DND-41 (cell line): ENCODE measurements around the gene KRTAP19-2.

Source experiments
- ATAC-seq: fragments of 200-7000 bp; cut with Tn5 transposase; 3 replicates; pipeline ENCODE4 v1.9.1; 2021; ENCODE audit warnings: low read depth; ENCODE audit not compliant: insufficient read depth
- DNase-seq: peaks from one replicate; pipeline ENCODE4 v3.0.0-alpha.2; 2020
- H2AFZ ChIP-seq: 2 replicates; pipeline ENCODE4 v1.6.0; 2012; ENCODE audit warnings: low read depth, low read length
- H3K27ac ChIP-seq: 2 replicates; pipeline ENCODE4 v1.5.1; 2012; ENCODE audit warnings: low read length, inconsistent platforms
- H3K27me3 ChIP-seq: fragments of 200-600 bp; sonication (generic); 2 replicates; pipeline ENCODE4 v1.6.0; 2012; ENCODE audit warnings: low read length, mild to moderate bottlenecking, inconsistent platforms; ENCODE audit not compliant: insufficient read depth, poor library complexity
- H3K36me3 ChIP-seq: 2 replicates; pipeline ENCODE4 v1.5.1; 2012; ENCODE audit warnings: low read length, inconsistent platforms; ENCODE audit not compliant: insufficient read depth
- H3K4me1 ChIP-seq: 2 replicates; pipeline ENCODE4 v1.5.1; 2012; ENCODE audit warnings: mild to moderate bottlenecking, low read length; ENCODE audit not compliant: insufficient read depth
- H3K4me2 ChIP-seq: 2 replicates; pipeline ENCODE4 v1.6.0; 2012; ENCODE audit warnings: mild to moderate bottlenecking, moderate library complexity, low read length, inconsistent platforms; ENCODE audit not compliant: insufficient read depth
- H3K4me3 ChIP-seq, 2 experiments: fragments of 200-600 bp in 1 of 2; shearing (Covaris generic) in 1 of 2; 2 replicates each; pipeline ENCODE4 v1.5.1; 2012 to 2016; ENCODE audit warnings: inconsistent platforms in 2 of 2, low read length in 2 of 2, mild to moderate bottlenecking in 2 of 2, low read depth in 1 of 2, moderate library complexity in 1 of 2
- H3K79me2 ChIP-seq: 2 replicates; pipeline ENCODE4 v1.6.0; 2012; ENCODE audit warnings: low read length, inconsistent platforms; ENCODE audit not compliant: insufficient read depth
- H3K9ac ChIP-seq: 2 replicates; pipeline ENCODE4 v1.6.0; 2012; ENCODE audit warnings: low read depth, mild to moderate bottlenecking, inconsistent platforms, low read length, moderate library complexity
- H3K9me3 ChIP-seq: 2 replicates; pipeline ENCODE4 v1.5.1; 2012; ENCODE audit warnings: low read length, moderate library complexity, mild to moderate bottlenecking, inconsistent platforms; ENCODE audit not compliant: insufficient read depth, severe bottlenecking
- H4K20me1 ChIP-seq: 2 replicates; pipeline ENCODE4 v1.6.0; 2012; ENCODE audit warnings: low read length; ENCODE audit not compliant: insufficient read depth
- EZH2 ChIP-seq: IDR thresholded peaks from 3 replicates; pipeline ENCODE4 v1.6.1; 2012; ENCODE audit warnings: borderline replicate concordance, low read depth, mild to moderate bottlenecking, moderate library complexity, low read length, inconsistent platforms; ENCODE audit not compliant: severe bottlenecking
- TF ChIP-seq, protein P1 (sequence below): IDR thresholded peaks from 2 replicates; pipeline ENCODE4 v1.5.1; 2012; ENCODE audit warnings: borderline replicate concordance, low read length, moderate library complexity, mild to moderate bottlenecking; ENCODE audit not compliant: poor library complexity, severe bottlenecking; ENCODE audit errors: extremely low read depth

Gene KRTAP19-2

DNA sequence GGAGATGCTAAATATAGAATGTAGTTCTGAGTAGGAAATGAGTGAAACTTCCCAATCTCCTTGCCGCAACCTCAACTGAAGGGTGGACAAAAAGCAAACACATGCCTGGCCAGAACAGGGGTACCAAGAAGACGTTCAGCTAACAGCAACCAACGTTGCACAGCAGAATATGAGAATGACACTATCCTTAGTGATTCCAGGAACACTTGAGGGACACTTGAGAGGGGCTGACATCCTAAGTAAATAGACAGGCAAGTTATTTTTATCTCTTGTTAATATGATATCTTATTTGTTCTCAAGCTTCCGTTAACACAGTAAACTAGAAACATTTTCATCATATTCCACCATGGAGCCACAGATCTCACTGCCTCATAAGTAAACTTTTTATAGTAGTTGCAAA lies 8.0 kb downstream of the KRTAP19-2 start:
- H3K9me3 ChIP-seq = no peaks in the 10 kb centered on the region
- DNase-seq = no peak
- no peak overlapping the region for H3K4me3 ChIP-seq
- ATAC-seq = no peak
- no peak overlapping the region for H3K9ac ChIP-seq
- no peak overlapping the region for H3K27ac ChIP-seq
- H3K36me3 ChIP-seq = no peaks in the 10 kb centered on the region
- no peaks in the 10 kb centered on the region for H3K4me1 ChIP-seq
- H3K4me2 ChIP-seq = no peak overlapping the region
- H3K27me3 ChIP-seq = no peaks in the 10 kb centered on the region
- no peak for TF ChIP-seq EZH2
- TF ChIP-seq, protein P1, sequence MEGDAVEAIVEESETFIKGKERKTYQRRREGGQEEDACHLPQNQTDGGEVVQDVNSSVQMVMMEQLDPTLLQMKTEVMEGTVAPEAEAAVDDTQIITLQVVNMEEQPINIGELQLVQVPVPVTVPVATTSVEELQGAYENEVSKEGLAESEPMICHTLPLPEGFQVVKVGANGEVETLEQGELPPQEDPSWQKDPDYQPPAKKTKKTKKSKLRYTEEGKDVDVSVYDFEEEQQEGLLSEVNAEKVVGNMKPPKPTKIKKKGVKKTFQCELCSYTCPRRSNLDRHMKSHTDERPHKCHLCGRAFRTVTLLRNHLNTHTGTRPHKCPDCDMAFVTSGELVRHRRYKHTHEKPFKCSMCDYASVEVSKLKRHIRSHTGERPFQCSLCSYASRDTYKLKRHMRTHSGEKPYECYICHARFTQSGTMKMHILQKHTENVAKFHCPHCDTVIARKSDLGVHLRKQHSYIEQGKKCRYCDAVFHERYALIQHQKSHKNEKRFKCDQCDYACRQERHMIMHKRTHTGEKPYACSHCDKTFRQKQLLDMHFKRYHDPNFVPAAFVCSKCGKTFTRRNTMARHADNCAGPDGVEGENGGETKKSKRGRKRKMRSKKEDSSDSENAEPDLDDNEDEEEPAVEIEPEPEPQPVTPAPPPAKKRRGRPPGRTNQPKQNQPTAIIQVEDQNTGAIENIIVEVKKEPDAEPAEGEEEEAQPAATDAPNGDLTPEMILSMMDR = no peak
- no peaks in the 10 kb centered on the region for H4K20me1 ChIP-seq
- no peaks in the 10 kb centered on the region for H3K79me2 ChIP-seq
- no peak overlapping the region for H2AFZ ChIP-seq

DNA sequence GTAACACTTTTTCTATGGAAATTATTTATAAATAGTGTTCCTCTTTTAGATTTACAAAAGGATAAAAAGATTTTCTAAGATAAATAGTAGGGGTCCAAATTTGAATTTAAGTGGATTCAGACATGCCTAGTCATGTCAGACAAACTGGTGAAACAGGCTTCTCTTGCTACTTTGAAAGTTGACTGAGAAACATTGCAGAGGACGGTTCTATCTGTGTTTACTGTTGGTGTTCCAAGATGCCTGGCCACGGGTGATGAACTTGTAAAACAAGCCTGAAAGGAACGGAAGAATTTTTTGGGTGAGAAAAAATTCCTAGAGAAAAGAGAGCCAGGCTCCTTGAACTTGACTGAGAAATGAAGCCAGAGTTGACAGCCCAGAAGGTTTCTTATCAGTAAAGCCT lies 9.2 kb downstream of the KRTAP19-2 start:
- Histone ChIP-seq H3K4me1 (no peaks in the 10 kb centered on the region), H3K27me3 (no peaks in the 10 kb centered on the region), H4K20me1 (no peaks in the 10 kb centered on the region), H3K36me3 (no peaks in the 10 kb centered on the region), H3K79me2 (no peaks in the 10 kb centered on the region), H3K9ac (no peak overlapping the region), H2AFZ (no peak overlapping the region), H3K27ac (no peak overlapping the region), H3K4me2 (no peak overlapping the region), H3K4me3 (no peak overlapping the region), H3K9me3 (no peaks in the 10 kb centered on the region)
- no peak for DNase-seq
- ATAC-seq = no peak
- TF ChIP-seq, protein P1 = no peak
- no peak for TF ChIP-seq EZH2

DNA sequence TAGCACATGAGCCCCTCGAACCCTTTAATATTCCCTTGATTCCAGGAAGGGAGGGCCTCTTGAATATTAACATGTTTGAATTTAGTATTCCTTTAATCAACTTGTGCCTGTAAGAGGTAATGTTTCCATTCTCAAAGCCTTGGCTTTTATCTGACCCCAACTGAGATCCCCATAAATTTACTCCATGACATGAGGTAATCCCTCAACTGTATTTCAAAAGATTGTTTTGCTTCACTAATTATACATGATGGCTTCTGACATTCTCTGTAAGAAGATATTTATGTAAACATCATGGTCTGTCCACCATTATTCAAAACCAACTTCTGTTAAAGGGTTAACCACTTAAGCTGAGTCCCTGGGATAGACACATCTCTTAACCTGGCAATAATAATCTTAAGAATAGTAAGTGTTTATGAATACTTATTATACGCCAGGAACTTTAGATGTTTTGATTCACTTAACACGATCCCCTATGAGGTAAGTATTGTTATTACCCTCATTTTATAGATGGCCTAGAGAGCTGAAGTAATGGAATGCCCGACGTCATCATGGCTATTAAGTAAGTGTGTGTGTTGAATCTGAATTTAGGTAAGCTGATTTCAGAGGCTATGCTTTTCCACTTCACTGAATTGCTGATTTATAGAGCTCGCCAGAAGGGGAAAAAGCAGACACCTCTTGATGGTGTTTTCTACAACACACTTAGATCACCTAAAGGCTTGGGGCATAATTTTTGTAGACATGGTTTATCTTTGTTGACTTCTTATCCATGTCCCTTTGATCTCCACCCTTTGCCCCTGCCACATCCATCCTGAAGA lies 18.1 kb downstream of the KRTAP19-2 start:
- Histone ChIP-seq H3K27me3 (no peaks in the 10 kb centered on the region), H3K79me2 (no peaks in the 10 kb centered on the region), H3K4me3 (no peak overlapping the region), H3K36me3 (no peaks in the 10 kb centered on the region), H3K27ac (no peak overlapping the region), H2AFZ (no peak overlapping the region), H3K4me2 (no peak overlapping the region), H4K20me1 (no peaks in the 10 kb centered on the region), H3K9ac (no peak overlapping the region), H3K9me3 (no peaks in the 10 kb centered on the region), H3K4me1 (no peaks in the 10 kb centered on the region)
- ATAC-seq = no peak
- TF ChIP-seq, protein P1 = no peak
- no peak for TF ChIP-seq EZH2
- no peak for DNase-seq
